Keratinocyte (primary cell): ENCODE data around the gene WDR4.

Experiments
- CTCF ChIP-seq, 3 experiments: IDR thresholded peaks in 1 of 3; conservative IDR thresholded peaks in 1 of 3; optimal IDR thresholded peaks in 1 of 3; 2 replicates in 2 of 3; 3 replicates in 1 of 3; pipeline versions ENCODE3 to v1.5.1; 2011; ENCODE audit warnings: low read length in 3 of 3, mild to moderate bottlenecking in 3 of 3, moderate library complexity in 2 of 3, control low read depth in 1 of 3, inconsistent platforms in 1 of 3; ENCODE audit not compliant: insufficient read depth in 2 of 3; ENCODE audit errors: extremely low read depth in 1 of 3
- EZH2 ChIP-seq: IDR thresholded peaks from one replicate; pipeline ENCODE4 v1.6.1; 2012; ENCODE audit warnings: inconsistent platforms, mild to moderate bottlenecking, low read length, moderate library complexity

GRCh38 chr21:42840411-42841155, 38.8 kb downstream of the WDR4 start:
- TF ChIP-seq CTCF (optimal IDR thresholded peaks at IDR 0.05 in 1 of 3, IDR thresholded peaks at IDR 0.05 in 1 of 3, conservative IDR thresholded peaks at IDR 0.05 in 1 of 3; ENCODE audit: extremely low read depth in 1 of 3, insufficient read depth in 2 of 3, low read length in 3 of 3) (no peak), EZH2 (no peak)
